Uterus (tissue), 4 donors: ENCODE results near the gene CARD8. TPM values are rescaled to one million over a fixed set of nuclear protein-coding genes. Genes with fewer than 3 reads are reported as not detected.

Source experiments
- DNase-seq, 2 donors: peaks; one replicate each; pipeline ENCODE4 v3.0.0-alpha.2; 2019 to 2020
- H3K27ac ChIP-seq, 2 donors: fragments of 200-600 bp; sonication (generic); 1 replicate in 1 of 2; 2 replicates in 1 of 2; pipeline ENCODE4 v1.5.1; 2016 to 2018
- H3K27me3 ChIP-seq, 2 donors: fragments of 200-600 bp; sonication (generic); one replicate each; pipeline ENCODE4 v1.5.1; 2018 to 2019; ENCODE audit warnings: control low read depth in 1 of 2
- H3K36me3 ChIP-seq, 2 donors: fragments of 200-600 bp; sonication (generic); one replicate each; pipeline ENCODE4 v1.5.1; 2019; ENCODE audit warnings: control low read depth in 1 of 2
- H3K4me1 ChIP-seq, 2 donors: fragments of 200-600 bp; sonication (generic); one replicate each; pipeline ENCODE4 v1.5.1; 2018 to 2019; ENCODE audit warnings: control low read depth in 1 of 2
- H3K4me3 ChIP-seq, 2 donors: fragments of 200-600 bp; sonication (generic); 1 replicate in 1 of 2; 2 replicates in 1 of 2; pipeline ENCODE4 v1.5.1; 2018 to 2019; ENCODE audit warnings: mild to moderate bottlenecking in 1 of 2
- H3K9me3 ChIP-seq, 2 donors: fragments of 200-600 bp; sonication (generic); one replicate each; pipeline ENCODE4 v1.5.1; 2019; ENCODE audit warnings: control low read depth in 1 of 2
- POLR2A ChIP-seq, 2 donors: fragments of 450-650 bp; IDR thresholded peaks; one replicate each; pipeline ENCODE4 v1.6.1; 2016; ENCODE audit warnings: antibody characterized with exemption in 2 of 2, mild to moderate bottlenecking in 1 of 2, moderate library complexity in 1 of 2
- intact Hi-C: fragments of 100-400 bp; cut with DNase I; formaldehyde crosslinking; loops from one replicate; pipeline ENCODE4 v1.15.1; 2023; ENCODE audit warnings: low total_unique reads
- total RNA-seq, 4 donors: library from RNA; depleted of rRNA in 3 of 4; stranded (reverse); fragments of >200 nt in 3 of 4; gene quantifications; one replicate each; pipeline versions ENCODE4 v1.1.0 to v1.2.4, GENCODE V29; 2014 to 2023
- TF ChIP-seq, protein P1 (sequence below), 4 experiments: fragments of 200-600 bp in 2 of 4; fragments of 450-650 bp in 2 of 4; sonication (generic) in 2 of 4; IDR thresholded peaks; one replicate each; pipeline ENCODE4 v1.5.1; 2016 to 2019; ENCODE audit warnings: antibody characterized with exemption in 4 of 4, mild to moderate bottlenecking in 2 of 4, moderate library complexity in 1 of 4
- donor health status: DM: yes; HTN: yes; CAD: no.

The CARD8 gene
- total RNA-seq, 4 donors from 2014 or later, result 18.8 to 80.2 (median 53.0) TPM

DNA sequence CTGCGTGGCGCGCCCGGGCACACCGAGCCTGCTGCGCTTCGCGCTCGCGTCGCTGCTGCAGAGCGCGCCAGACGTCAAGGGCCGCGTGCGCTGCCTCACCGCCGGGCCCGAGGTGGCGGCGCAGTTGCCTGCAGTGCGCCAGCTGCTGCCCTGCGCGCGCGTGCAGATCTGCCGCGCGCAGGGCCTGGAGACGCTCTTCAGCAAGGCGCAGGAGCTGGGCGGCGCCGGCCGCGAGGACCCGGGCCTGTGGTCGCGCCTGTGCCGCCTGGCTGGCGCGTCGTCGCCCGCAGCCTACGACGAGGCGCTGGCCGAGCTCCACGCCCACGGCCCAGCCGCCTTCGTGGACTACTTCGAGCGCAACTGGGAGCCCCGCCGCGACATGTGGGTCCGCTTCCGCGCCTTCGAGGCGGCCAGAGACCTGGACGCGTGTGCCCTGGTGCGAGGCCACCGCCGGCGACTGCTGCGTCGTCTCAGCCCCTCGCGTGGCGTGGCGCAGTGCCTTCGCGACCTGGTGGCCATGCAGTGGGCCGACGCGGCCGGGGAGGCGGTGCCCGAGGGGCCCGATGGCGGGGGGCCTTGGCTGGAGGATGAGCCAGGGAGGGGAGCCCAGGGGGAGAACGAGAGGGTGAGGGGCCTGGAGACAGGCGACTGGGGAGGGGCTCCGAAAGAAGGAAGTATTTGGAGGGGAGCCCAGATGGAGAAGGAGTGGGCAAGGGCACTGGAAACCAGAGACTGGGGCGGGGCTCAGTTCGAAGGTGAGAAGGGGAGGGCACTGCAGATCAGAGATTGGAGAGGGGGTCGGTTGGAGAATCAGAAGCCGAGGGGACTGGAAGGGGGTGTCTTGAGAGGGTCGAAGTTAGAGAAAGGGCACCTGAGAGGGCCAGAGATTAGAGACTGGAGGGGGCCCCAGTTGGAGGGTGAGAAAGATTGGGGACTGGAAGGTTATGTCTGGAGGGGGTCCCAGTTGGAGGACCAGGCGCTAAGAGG lies 60.6 kb downstream of the CARD8 start:
- H3K4me1 ChIP-seq, result no peaks in the 10 kb centered on the region
- H3K9me3 ChIP-seq, result no peaks in the 10 kb centered on the region
- no peaks in the 10 kb centered on the region for H3K36me3 ChIP-seq
- H3K27ac ChIP-seq, result no peak overlapping the region
- no peak overlapping the region for H3K4me3 ChIP-seq
- TF ChIP-seq, protein P1, sequence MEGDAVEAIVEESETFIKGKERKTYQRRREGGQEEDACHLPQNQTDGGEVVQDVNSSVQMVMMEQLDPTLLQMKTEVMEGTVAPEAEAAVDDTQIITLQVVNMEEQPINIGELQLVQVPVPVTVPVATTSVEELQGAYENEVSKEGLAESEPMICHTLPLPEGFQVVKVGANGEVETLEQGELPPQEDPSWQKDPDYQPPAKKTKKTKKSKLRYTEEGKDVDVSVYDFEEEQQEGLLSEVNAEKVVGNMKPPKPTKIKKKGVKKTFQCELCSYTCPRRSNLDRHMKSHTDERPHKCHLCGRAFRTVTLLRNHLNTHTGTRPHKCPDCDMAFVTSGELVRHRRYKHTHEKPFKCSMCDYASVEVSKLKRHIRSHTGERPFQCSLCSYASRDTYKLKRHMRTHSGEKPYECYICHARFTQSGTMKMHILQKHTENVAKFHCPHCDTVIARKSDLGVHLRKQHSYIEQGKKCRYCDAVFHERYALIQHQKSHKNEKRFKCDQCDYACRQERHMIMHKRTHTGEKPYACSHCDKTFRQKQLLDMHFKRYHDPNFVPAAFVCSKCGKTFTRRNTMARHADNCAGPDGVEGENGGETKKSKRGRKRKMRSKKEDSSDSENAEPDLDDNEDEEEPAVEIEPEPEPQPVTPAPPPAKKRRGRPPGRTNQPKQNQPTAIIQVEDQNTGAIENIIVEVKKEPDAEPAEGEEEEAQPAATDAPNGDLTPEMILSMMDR (IDR thresholded peaks at IDR 0.05), result no peak
- TF ChIP-seq POLR2A (IDR thresholded peaks at IDR 0.05), result no peak
- intact Hi-C loops, result no loop called here
- no peak for DNase-seq
- H3K27me3 ChIP-seq, result no peaks in the 10 kb centered on the region

DNA sequence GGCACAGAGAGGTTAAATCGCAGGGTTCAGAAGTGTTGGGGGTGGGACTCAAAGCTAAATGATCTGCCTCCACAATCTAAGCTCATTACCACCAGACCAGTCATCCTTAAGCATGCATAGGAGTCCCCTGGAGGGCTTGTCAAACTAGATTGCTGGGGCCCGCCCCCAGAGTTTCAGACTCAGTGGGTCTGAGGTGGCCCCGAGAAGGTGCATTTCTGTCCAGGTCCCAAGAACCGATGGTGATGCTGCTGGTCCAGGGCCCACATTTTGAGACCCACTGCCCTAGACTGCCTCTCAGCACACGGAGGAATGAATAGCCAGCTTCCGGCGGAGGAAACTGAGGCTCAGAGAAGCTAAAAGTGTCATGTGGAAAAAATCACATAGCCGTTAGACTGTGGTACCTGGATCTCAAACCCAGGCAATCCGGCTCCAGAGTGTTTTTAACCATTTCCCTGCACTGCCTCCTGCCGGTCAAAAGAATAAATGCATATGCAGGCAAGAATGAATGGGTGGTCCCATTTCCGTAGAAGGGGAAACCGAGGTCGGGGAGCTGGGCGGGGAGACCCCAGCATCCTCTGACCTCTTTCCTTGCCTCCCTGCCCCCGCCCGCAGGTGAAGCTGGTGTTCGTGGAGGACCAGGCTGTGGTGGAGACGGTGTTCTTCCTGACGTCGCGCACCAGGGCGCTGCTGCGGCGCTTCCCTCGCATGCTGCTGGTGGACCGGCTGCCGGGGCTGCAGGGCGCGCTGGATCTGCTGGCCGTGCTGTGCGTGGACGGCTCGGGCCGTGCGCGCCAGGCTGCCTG lies 61.5 kb downstream of the CARD8 start:
- Histone ChIP-seq H3K36me3 (no peaks in the 10 kb centered on the region), H3K4me1 (no peaks in the 10 kb centered on the region), H3K27me3 (no peaks in the 10 kb centered on the region), H3K9me3 (no peaks in the 10 kb centered on the region), H3K27ac (no peak overlapping the region), H3K4me3 (no peak overlapping the region)
- TF ChIP-seq, protein P1 (IDR thresholded peaks at IDR 0.05), result peak in 2 of 4 experiments; percentile 12 to 13
- no peak for TF ChIP-seq POLR2A (IDR thresholded peaks at IDR 0.05)
- intact Hi-C loops, result no loop called here
- DNase-seq, result no peak

DNA sequence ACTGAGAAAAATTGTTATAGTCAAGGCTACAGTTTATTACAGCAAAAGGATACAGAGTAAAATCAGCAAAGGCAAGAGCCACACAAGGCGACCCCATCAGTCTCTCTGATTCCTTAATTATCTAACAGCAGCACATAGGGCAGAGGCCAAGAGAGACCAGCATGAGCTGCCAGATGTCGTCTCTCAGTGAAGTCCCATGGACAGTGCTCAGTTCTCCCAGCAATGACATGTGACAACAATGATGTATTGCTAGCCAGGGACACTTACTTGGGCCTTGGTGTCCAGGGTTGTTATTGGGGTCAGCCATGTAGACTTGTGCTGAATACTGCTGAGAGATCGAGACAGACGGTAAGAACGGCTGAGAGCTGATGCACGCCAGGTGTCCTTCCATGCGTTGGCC lies 63.0 kb downstream of the CARD8 start:
- Histone ChIP-seq H3K4me1 (no peaks in the 10 kb centered on the region), H3K4me3 (no peak overlapping the region), H3K27ac (no peak overlapping the region), H3K27me3 (no peaks in the 10 kb centered on the region), H3K36me3 (no peaks in the 10 kb centered on the region), H3K9me3 (no peaks in the 10 kb centered on the region)
- intact Hi-C loops, result no loop called here
- TF ChIP-seq, protein P1 (IDR thresholded peaks at IDR 0.05), result no peak
- no peak for TF ChIP-seq POLR2A (IDR thresholded peaks at IDR 0.05)
- DNase-seq, result no peak

DNA sequence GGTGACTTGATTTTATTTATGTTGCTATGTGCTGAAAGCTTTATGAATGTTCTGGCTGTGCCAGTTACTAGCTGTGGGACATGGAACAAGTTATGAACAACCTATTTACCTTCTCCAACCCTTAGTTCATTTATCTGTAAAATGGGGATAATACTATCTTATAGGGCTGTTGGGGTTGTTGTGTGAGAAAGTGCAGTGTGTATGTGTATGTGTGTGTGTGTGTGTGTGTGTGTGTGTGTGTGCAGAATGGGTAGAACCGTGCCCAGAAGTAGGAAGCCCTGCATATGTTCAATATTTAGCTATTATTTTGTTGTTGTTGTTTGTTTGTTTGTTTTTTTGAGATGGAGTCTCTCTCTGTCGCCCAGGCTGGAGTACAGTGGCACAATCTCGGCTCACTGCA lies 64.8 kb downstream of the CARD8 start:
- H3K36me3 ChIP-seq, result no peaks in the 10 kb centered on the region
- no peak for TF ChIP-seq POLR2A (IDR thresholded peaks at IDR 0.05)
- TF ChIP-seq, protein P1 (IDR thresholded peaks at IDR 0.05), result no peak
- DNase-seq, result no peak
- H3K4me3 ChIP-seq, result no peak overlapping the region
- H3K27me3 ChIP-seq, result no peaks in the 10 kb centered on the region
- no peak overlapping the region for H3K27ac ChIP-seq
- H3K9me3 ChIP-seq, result no peaks in the 10 kb centered on the region
- intact Hi-C loops, result no loop called here
- no peaks in the 10 kb centered on the region for H3K4me1 ChIP-seq
